ENCODE measurements around the gene ANKRD39. TPM values are rescaled to one million over a fixed set of nuclear protein-coding genes. Genes with fewer than 3 reads are reported as not detected.

The ANKRD39 gene
- polyA plus RNA-seq, 1 experiment = 8.1 TPM

- ChIA-PET CTCF (interaction anchor here (0.9 kb wide), 1 partner anchor 24 kb away, joined by 3 read pairs; the partner anchor contains the start of gene ANKRD39), POLR2A (no interaction called here)
- no peak for DNase-seq (ENCODE audit: low read depth)
- H3K27me3 ChIP-seq (ENCODE audit: control insufficient read depth, insufficient read depth, low read length) = peaks cover 7% of the 10 kb centered on the region; the same call in 1 of the 2 replicates
- H3K36me3 ChIP-seq (ENCODE audit: control insufficient read depth, insufficient read depth, low read length) = no peaks in the 10 kb centered on the region
- TF ChIP-seq CTCF (IDR thresholded peaks at IDR 0.05; ENCODE audit: insufficient read depth, low read depth, low read length) = no peak
- H3K4me3 ChIP-seq (ENCODE audit: low read depth, low read length) = no peak overlapping the region
Measured at GRCh38 chr2:96881349-96882195, 23.8 kb upstream of the ANKRD39 start.

DNA sequence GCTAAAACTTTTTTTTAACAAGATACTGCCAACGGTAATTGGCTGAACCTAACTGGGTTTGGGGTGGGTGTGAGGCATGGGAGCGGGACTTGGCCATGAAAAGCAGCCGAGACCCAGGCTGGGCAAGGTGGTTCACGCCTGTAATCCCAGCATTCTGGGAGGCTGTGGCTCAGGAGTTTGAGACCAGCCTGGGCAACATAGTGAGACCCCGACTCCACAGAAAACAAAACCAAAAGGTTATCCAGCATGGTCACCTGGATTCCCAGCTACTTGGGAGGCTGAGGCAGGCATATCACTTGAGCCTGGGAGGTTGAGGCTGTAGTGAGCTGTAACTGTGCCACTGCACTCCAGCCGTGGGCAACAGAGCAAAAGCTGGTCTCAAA is 23.1 kb upstream of the ANKRD39 start:
- TF ChIP-seq CTCF (IDR thresholded peaks at IDR 0.05; ENCODE audit: insufficient read depth, low read depth, low read length) = no peak
- H3K4me3 ChIP-seq (ENCODE audit: low read depth, low read length) = no peak overlapping the region
- ChIA-PET CTCF (no interaction called here), POLR2A (no interaction called here)
- peaks cover 7% of the 10 kb centered on the region; the same call in 1 of the 2 replicates for H3K27me3 ChIP-seq (ENCODE audit: control insufficient read depth, insufficient read depth, low read length)
- H3K36me3 ChIP-seq (ENCODE audit: control insufficient read depth, insufficient read depth, low read length) = no peaks in the 10 kb centered on the region
- no peak for DNase-seq (ENCODE audit: low read depth)

DNA sequence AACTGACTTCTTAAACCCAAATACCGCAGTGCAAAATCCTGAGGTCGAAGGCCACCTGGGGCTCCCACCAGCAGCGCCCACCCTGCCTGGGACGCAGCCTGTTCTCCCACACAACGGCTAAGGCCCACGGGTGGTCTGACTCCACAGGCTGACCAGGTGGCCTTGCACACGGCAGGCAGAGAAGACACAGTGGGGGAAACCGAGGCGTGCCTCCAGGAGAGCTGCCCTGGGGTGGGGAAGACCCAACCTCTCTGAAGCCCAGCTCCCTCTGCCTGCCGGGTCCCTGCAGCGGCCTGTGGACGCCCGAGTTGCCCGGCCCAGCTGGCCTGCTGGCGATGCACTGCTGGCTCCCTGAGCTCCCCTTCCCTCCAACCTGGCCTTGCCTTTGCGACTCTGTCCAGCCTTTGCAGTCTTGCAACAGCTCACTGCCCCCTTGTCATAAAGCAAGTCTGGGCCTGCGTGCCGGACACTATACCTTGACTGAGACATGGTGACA is 21.8 kb upstream of the ANKRD39 start:
- TF ChIP-seq CTCF (IDR thresholded peaks at IDR 0.05; ENCODE audit: insufficient read depth, low read depth, low read length) = no peak
- no peak for DNase-seq (ENCODE audit: low read depth)
- H3K4me3 ChIP-seq (ENCODE audit: low read depth, low read length) = no peak overlapping the region
- CTCF ChIA-PET = interaction anchor here (1.1 kb wide), 1 partner anchor 11 kb away, joined by 3 read pairs; no protein-coding TSS in a partner anchor
- POLR2A ChIA-PET = no interaction called here
- no peaks in the 10 kb centered on the region for H3K36me3 ChIP-seq (ENCODE audit: control insufficient read depth, insufficient read depth, low read length)
- H3K27me3 ChIP-seq (ENCODE audit: control insufficient read depth, insufficient read depth, low read length) = peaks cover 10% of the 10 kb centered on the region; the same call in 1 of the 2 replicates

- CTCF ChIA-PET = no interaction called here
- POLR2A ChIA-PET = no interaction called here
- no peak for TF ChIP-seq CTCF (IDR thresholded peaks at IDR 0.05; ENCODE audit: insufficient read depth, low read depth, low read length)
Measured at GRCh38 chr2:96878796-96879544, 21.2 kb upstream of the ANKRD39 start.

GRCh38 chr2:96878171-96878570 is 20.4 kb upstream of the ANKRD39 start:
- H3K36me3 ChIP-seq (ENCODE audit: control insufficient read depth, insufficient read depth, low read length) = no peaks in the 10 kb centered on the region
- POLR2A ChIA-PET = no interaction called here
- H3K4me3 ChIP-seq (ENCODE audit: low read depth, low read length) = no peak overlapping the region
- H3K27me3 ChIP-seq (ENCODE audit: control insufficient read depth, insufficient read depth, low read length) = peaks cover 10% of the 10 kb centered on the region; the same call in 1 of the 2 replicates
- no peak for DNase-seq (ENCODE audit: low read depth)
- no peak for TF ChIP-seq CTCF (IDR thresholded peaks at IDR 0.05; ENCODE audit: insufficient read depth, low read depth, low read length)
- CTCF ChIA-PET = interaction anchor here (0.9 to 1.3 kb wide), 2 partner anchors 10 to 234 kb away, joined by 3 to 4 read pairs; no protein-coding TSS in a partner anchor

More at GRCh38 chr2:96878796-96879544, 21.2 kb upstream of the ANKRD39 start:
- no peak overlapping the region for H3K4me3 ChIP-seq (ENCODE audit: low read depth, low read length)
- H3K36me3 ChIP-seq (ENCODE audit: control insufficient read depth, insufficient read depth, low read length) = no peaks in the 10 kb centered on the region
- H3K27me3 ChIP-seq (ENCODE audit: control insufficient read depth, insufficient read depth, low read length) = peaks cover 10% of the 10 kb centered on the region; the same call in 1 of the 2 replicates
- DNase-seq (ENCODE audit: low read depth) = no peak
